ENCODE results near the gene GATAD2A.

DNA sequence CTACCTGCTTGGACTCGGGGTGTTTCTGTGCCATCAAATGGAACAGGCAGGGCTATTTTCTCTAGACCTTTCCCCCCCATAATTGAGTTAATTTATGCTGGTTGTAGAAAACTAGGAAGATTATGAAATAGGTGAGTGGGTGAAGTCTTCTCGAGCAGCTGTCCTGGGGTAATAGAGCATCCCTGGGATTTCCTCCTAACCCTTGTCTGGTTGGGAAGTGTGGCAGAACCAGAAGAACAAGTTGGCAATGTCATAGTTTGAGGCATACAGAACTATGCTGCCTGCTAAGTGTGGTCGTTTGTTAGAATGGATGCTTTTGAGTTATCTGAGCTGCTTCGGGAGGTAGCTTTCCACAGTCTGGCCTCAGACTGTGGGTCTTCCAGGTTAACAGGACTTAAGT, 3.7 kb downstream of the GATAD2A start:
- TF ChIP-seq POLR2AphosphoS5 (IDR thresholded peaks at IDR 0.05; ENCODE audit: low read depth, low read length) (no peak), GTF2F1 (IDR thresholded peaks at IDR 0.05; ENCODE audit: borderline replicate concordance, low read depth, low read length) (no peak), NRF1 (IDR thresholded peaks at IDR 0.05; ENCODE audit: low read depth, low read length) (no peak), TBP (IDR thresholded peaks at IDR 0.05; ENCODE audit: low read depth, low read length) (no peak), CHD2 (IDR thresholded peaks at IDR 0.05; ENCODE audit: low read length) (no peak), HDAC2 (IDR thresholded peaks at IDR 0.05; ENCODE audit: borderline replicate concordance in 1 of 2, low read depth in 2 of 2, low read length in 2 of 2) (no peak), EZH2 (IDR thresholded peaks at IDR 0.05; ENCODE audit: low read depth, low read length, severe bottlenecking) (no peak), POU5F1 (IDR thresholded peaks at IDR 0.05; ENCODE audit: low read depth, low read length) (no peak), SP1 (IDR thresholded peaks at IDR 0.05; ENCODE audit: low read depth, low read length) (no peak), POLR2A (IDR thresholded peaks at IDR 0.05; ENCODE audit: control extremely low read depth in 1 of 2, low read depth in 2 of 2, low read length in 2 of 2) (no peak)
- TF ChIP-seq, protein P1, sequence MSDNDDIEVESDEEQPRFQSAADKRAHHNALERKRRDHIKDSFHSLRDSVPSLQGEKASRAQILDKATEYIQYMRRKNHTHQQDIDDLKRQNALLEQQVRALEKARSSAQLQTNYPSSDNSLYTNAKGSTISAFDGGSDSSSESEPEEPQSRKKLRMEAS (IDR thresholded peaks at IDR 0.05) = no peak
- TF ChIP-seq, protein P2, sequence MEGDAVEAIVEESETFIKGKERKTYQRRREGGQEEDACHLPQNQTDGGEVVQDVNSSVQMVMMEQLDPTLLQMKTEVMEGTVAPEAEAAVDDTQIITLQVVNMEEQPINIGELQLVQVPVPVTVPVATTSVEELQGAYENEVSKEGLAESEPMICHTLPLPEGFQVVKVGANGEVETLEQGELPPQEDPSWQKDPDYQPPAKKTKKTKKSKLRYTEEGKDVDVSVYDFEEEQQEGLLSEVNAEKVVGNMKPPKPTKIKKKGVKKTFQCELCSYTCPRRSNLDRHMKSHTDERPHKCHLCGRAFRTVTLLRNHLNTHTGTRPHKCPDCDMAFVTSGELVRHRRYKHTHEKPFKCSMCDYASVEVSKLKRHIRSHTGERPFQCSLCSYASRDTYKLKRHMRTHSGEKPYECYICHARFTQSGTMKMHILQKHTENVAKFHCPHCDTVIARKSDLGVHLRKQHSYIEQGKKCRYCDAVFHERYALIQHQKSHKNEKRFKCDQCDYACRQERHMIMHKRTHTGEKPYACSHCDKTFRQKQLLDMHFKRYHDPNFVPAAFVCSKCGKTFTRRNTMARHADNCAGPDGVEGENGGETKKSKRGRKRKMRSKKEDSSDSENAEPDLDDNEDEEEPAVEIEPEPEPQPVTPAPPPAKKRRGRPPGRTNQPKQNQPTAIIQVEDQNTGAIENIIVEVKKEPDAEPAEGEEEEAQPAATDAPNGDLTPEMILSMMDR (IDR thresholded peaks at IDR 0.05; ENCODE audit: control extremely low read depth in 1 of 3, insufficient read depth in 1 of 3, low read depth in 1 of 3, low read length in 3 of 3) = no peak

All from H1 (cell line).